ENCODE data around the gene VGLL3. TPM values are rescaled to one million over a fixed set of nuclear protein-coding genes. Genes with fewer than 3 reads are reported as not detected.
"Not testable (repeated sequence)": the region's sequence is repeated elsewhere in the genome, so short reads cannot be mapped to it uniquely, and the experiment has no call there.

VGLL3 gene
- total RNA-seq, 2 donors from 2014 or later = 0.14 TPM; not detected in 1

DNA sequence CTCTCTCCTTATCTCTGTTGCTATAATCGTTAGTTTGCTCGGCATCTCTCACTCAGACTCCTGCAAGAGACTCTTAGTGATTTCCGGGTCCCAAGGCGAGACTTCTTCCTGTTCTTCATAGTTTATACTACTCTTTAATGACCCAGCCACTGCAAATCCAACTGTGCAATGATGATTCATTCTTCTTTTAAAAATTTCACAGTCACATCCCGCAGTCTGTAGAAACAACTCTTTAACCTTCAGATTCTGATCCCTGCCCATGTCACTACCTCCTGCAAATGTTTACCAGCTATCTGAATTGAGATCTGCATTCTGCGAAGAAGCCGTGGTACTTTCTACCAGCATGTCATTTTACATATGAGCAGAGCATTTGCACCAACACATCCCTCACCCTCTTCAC is 2.8 kb upstream of the VGLL3 start:
- Mint-ChIP-seq H3K36me3 (peaks cover 0 to 6% of the 10 kb centered on the region in 2 donors), H3K9me3 (peaks cover 5 to 7% of the 10 kb centered on the region in 2 donors), H3K27ac (no peak overlapping the region)
- DNase-seq (ENCODE audit: low spot score in 2 of 2) = no peak
- no peak for ATAC-seq

DNA sequence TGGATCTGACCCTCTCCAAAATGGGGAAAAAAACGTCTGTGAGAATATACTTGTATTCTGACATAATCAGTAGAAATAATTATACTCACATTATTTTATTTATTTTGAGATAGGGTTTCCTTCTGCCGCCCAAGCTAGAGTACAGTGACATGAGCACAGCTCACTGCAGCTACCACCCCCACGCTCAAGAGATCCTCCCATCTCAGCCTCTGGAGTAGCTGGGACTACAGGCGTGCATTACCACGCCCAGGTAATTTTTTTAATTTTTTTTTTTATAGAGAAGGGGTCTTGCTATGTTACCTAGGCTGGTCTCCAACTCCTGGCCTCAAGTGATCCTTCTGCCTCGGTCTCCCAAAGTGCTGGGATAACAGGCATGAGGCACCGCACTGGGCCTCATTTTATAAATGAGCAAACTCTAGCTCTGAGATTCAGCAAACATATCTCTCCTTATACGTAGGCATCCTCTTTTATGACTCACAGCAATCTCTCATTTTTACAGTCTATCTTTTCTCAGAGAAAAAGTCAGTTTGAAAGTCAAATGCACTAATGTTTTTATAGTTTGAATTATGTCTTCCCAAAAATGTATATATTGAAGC is 989 bp upstream of the VGLL3 start:
- H3K36me3 Mint-ChIP-seq = peaks cover 0 to 6% of the 10 kb centered on the region in 2 donors
- H3K9me3 Mint-ChIP-seq = peaks cover 5 to 7% of the 10 kb centered on the region in 2 donors
- DNase-seq (ENCODE audit: low spot score in 2 of 2) = no peak
- no peak overlapping the region for H3K27ac Mint-ChIP-seq
- ATAC-seq = no peak

DNA sequence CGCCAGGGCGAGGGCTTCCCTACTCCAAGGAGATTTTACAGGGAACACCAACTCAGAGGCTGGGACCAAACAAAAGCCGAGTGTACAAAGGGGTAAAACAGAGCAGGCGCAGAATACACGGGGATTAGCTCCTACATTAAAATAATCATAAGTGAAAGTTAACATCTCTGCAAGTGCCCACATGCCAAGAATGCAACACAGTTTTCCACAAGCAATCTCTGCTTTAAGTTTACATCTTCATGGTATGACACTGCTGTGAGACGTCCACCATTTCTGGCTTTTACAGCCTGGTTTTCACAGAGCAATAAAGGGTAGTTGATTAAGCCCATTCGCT is 500 bp upstream of the VGLL3 start:
- Mint-ChIP-seq H3K9me3 (peaks cover 3 to 7% of the 10 kb centered on the region in 2 donors), H3K27ac (no peak overlapping the region), H3K36me3 (peaks cover 0 to 6% of the 10 kb centered on the region in 2 donors)
- no peak for DNase-seq (ENCODE audit: low spot score in 2 of 2)
- ATAC-seq = no peak

DNA sequence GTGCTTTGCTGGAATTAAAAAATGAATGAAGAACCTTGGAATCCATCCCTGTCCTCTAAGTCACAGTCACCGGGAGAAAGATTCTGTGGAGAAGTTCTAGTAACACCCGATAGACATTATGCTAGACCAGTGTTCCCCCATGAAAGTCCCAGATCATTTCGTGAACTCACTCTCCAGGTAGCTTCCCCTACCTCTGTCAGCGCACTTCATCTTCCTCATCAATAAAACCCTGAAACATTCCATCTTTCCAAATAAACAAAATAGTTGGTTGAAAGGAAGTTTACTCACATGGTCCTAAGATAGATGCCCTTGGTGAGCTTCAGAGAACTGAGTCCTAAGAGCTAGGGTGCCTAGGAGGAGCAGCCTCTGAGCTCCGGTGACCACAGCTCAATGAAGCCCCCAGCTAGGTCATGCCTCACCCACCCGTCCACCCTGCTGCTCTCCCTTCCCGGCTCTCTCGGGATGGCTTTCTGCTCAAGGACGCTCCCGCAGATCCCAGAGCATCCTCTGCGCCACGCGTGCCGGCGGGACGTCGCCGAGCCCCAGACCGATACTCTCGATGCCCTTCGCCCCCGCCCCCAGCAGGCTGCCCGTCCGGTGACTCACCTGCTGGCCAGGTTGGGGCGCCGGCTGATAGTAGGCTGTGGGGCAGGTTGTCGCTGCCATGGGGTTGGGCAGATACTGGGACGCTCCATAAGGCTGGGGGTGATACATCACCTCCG is 776 bp downstream of the VGLL3 start:
- H3K9me3 Mint-ChIP-seq = peaks cover 0 to 7% of the 10 kb centered on the region in 2 donors
- H3K36me3 Mint-ChIP-seq = peaks cover 0 to 6% of the 10 kb centered on the region in 2 donors
- H3K27ac Mint-ChIP-seq = no peak overlapping the region
- ATAC-seq (peak in 1 of 2 donors; percentile 47), DNase-seq (ENCODE audit: low spot score in 2 of 2) (no peak)

DNA sequence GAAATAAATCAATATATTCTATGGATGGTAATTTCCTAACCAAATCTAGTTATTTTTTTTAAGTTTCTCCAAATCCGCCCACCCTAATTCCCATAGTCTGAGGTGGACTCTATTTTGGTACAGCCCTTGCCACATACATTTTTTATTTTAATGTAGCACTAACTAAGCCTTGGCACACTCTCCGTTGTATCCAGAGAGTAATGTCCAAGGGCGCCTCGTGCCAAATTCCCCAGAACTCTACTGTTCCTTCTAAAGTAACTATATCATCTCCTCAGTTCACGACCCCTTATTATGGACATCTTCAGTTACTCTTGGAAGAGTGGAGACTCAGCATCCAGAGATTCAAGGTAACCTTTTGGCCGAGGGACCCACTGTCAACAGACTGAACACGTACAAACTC is 1.3 kb downstream of the VGLL3 start:
- ATAC-seq (no peak), DNase-seq (ENCODE audit: low spot score in 2 of 2) (no peak)
- Mint-ChIP-seq H3K36me3 (peaks cover 0 to 6% of the 10 kb centered on the region in 2 donors), H3K9me3 (peaks cover 0 to 7% of the 10 kb centered on the region in 2 donors), H3K27ac (no peak overlapping the region)

DNA sequence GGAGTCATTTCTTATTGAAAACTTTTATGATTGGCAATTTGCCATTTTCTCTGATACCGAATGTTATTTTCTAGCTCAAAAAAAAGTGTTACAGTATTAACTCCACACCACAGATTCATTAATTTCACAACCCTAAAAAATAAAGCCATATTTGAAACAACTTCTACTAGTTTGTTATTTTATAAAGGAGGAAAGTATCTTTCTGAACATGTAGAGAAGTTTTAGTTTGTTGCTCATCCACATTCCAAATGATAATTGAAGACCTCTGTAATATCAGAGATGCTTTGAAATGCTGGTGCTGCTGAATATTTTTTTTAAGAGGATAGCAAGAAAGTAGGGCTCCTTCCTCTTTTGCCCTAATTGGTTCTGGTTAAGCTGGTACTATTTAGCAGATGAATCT is 1.9 kb downstream of the VGLL3 start:
- Mint-ChIP-seq H3K27ac (no peak overlapping the region), H3K36me3 (peaks cover 0 to 6% of the 10 kb centered on the region in 2 donors), H3K9me3 (peaks cover 0 to 6% of the 10 kb centered on the region in 2 donors)
- DNase-seq (ENCODE audit: low spot score in 2 of 2) = no peak
- ATAC-seq = no peak

DNA sequence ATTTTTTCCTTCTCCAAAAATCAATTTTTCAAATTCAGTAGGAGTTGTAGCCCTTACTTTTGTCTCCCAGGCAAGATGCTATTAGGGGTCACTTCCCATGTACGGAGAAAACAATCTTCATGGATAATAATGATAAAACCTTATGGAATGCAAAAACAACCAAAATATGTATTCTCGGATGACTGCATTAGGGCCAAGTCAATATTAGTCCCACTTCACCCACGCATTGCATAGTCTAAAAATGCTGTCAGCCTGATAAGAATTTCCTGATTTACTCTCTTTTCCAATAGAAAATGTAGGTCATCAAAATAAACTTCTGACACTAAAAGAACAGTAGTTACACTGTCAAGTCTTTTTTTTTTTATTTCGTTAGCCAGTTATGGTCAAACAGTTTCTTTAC is 2.7 kb downstream of the VGLL3 start:
- no peak for DNase-seq (ENCODE audit: low spot score in 2 of 2)

DNA sequence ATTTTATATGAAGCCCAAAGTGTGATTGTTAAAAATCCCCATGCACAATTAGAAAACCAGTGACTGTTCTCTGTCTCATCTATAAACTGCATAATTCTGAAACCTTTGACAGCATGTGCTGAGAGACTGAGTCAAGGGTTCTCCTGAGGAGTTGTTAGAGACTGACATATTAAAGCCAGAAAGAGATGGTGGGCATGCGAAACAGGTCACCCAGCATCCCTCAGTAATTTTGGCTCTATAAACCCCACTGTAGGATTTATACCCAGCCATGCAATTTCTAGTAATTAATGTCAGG is 3.6 kb downstream of the VGLL3 start:
- ATAC-seq = no peak
- no peak overlapping the region for H3K27ac Mint-ChIP-seq

More for the DNA sequence above, 2.7 kb downstream of the VGLL3 start:
- Mint-ChIP-seq H3K9me3 (no peaks in the 10 kb centered on the region), H3K27ac (no peak overlapping the region), H3K36me3 (peaks cover 0 to 6% of the 10 kb centered on the region in 2 donors)
- no peak for ATAC-seq

DNA sequence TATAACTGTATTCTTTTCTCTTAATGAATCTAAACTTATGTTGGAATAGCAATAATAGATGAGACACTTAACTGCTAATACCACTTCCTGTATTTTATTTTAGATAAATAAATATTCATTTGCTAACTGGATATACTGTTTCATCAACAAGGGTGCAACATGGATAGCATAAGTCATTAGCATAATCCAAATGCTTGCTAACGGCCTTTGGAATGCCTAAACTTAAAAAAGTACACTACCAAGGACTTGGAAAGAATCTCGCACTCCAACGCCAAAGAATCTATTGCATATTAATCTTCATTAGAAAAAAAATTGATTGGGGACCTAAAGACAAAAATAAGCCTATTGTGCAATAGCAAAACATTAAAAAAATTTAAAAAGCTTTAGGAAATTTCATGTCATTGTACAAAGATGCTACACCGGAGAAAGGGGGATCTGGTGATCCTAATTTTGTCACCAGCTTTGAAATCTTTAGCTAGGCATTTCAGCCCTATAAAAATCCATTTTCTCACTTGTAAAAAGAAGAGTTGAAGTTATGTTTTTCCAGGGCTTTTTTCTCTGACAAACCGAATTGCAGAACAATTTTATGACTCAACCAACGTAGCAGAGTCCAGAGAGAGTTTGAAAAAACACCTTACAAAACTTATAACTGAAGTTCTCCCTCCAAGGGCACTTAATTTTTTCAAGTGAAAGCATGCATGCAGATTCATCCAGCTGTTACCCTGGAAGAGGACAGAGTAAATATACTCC is 4.1 kb downstream of the VGLL3 start:
- Mint-ChIP-seq H3K9me3 (no peaks in the 10 kb centered on the region), H3K36me3 (peaks cover 0 to 6% of the 10 kb centered on the region in 2 donors), H3K27ac (no peak overlapping the region)
- DNase-seq (ENCODE audit: low spot score in 2 of 2) = no peak
- no peak for ATAC-seq

More for the DNA sequence above, 3.6 kb downstream of the VGLL3 start:
- peaks cover 0 to 6% of the 10 kb centered on the region in 2 donors for H3K36me3 Mint-ChIP-seq
- H3K9me3 Mint-ChIP-seq = no peaks in the 10 kb centered on the region
- DNase-seq (ENCODE audit: low spot score in 2 of 2) = no peak

DNA sequence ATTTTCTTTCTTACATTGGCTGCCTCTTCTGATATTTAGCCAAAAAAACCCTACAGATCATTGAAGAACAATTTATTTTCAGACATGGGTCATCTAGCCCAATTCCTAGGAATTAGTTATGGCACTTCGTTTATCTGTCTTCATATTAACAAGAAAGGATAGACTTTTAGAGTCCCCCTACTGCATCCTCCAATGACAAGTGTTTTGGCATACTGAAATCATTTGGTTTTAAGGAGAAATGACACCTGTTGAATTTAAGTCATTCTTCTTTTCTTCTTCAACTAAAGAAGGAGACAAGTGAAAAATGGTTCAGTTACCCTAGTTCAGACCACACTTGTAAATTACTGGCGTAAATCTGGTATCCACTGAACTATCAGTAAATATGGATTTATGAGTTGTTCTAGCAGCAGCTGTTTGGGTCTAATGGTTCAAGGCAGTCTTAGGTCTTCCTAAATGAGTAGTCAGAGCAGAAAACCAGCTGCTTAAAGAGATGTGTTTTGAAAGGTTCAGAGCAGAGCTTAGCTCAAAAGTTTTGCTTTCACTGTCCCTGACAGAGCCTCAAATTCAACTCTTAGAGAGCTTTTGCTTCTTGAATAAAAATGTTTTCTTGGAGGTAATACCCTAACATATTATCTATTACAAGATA is 5.6 kb downstream of the VGLL3 start:
- no peak for DNase-seq (ENCODE audit: low spot score in 2 of 2)
- Mint-ChIP-seq H3K36me3 (peaks cover 0 to 6% of the 10 kb centered on the region in 2 donors), H3K27ac (no peak overlapping the region), H3K9me3 (no peaks in the 10 kb centered on the region)
- no peak for ATAC-seq

DNA sequence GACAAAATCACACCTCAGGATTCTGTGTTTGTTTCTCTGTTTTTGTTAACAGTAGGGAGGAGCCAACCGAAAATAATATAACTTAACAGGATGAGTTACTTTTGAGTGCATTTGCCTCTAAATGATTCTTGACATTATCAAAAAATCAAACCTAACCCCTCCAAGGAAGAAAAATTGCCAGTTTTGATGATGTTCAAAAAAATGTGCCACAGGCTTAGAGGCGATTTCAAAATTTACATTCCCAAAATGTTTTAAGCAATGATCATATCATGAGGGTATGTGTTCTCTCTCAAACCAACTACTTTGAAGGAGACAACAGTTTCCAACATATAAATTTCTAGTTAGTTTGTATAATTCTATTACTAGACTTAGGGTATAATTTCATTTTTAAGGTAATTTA is 6.7 kb downstream of the VGLL3 start:
- DNase-seq (ENCODE audit: low spot score in 2 of 2) (no peak), ATAC-seq (no peak)
- no peaks in the 10 kb centered on the region for H3K36me3 Mint-ChIP-seq
- H3K9me3 Mint-ChIP-seq = no peaks in the 10 kb centered on the region
- H3K27ac Mint-ChIP-seq = no peak overlapping the region

DNA sequence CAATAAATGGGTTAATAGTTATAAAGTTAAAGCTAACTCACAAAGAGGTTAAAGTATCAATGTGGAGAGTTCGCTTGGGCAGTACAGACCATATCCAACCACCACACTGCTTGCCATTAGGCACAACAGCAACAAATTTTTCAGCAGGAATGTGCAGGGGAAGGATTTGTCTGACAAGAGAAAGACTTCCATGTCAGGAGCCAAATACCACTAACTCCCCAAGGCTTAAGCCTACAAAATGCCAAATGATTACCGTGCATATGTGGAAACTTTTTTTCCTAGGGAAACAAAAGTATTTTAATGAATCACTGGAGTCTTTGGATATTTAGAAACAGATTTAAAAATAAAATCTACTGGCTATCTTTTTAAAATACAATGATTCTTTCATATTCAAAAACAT is 8.1 kb downstream of the VGLL3 start:
- H3K9me3 Mint-ChIP-seq = no peaks in the 10 kb centered on the region
- no peaks in the 10 kb centered on the region for H3K36me3 Mint-ChIP-seq
- ATAC-seq (no peak), DNase-seq (ENCODE audit: low spot score in 2 of 2) (no peak)
- H3K27ac Mint-ChIP-seq = no peak overlapping the region

DNA sequence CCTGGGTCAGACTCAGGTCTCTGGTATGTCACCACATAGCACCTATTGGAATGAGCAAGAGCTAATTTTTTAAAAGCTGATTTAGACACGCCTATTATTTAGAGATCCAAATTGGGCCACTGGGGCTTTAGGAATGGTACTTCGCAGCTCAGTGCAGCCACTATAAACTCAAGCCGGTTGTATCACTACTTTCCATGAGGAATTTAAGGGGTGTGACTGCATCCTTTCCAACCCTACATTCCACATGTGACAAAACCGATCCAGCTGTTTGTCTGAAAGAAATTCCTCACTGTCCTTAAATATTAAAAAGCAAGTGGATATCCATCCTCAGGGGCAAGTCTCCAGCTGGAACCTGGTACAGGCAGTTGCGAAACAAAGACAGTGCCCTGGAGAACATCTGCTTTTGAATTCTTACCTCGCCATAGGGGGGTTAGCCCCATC is 12.8 kb downstream of the VGLL3 start:
- H3K27ac Mint-ChIP-seq = no peak overlapping the region
- no peak for ATAC-seq
- H3K9me3 Mint-ChIP-seq = no peaks in the 10 kb centered on the region
- H3K36me3 Mint-ChIP-seq = no peaks in the 10 kb centered on the region
- DNase-seq (ENCODE audit: low spot score in 2 of 2) = no peak

DNA sequence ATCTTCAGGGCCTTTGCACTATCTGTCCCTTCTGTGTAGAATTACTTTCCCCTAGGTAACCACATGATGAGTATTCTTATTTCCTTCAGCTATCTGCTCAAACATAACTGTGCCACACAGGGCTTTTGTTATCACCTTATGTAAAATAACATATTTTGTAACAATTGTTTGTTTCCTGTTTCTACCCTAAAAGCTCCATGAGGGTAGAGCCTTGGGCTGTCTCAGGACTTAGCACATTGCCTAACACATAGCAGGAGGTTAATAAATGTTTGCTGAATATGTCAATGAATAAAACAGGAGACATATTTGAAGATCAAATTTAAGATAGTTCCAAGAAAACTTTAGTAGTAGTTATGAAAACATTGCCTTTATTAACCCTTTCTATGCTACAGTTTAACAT is 14.7 kb downstream of the VGLL3 start:
- H3K36me3 Mint-ChIP-seq = no peaks in the 10 kb centered on the region
- ATAC-seq = no peak
- no peak overlapping the region for H3K27ac Mint-ChIP-seq
- no peak for DNase-seq (ENCODE audit: low spot score in 2 of 2)
- H3K9me3 Mint-ChIP-seq = peaks cover 0 to 3% of the 10 kb centered on the region in 2 donors

DNA sequence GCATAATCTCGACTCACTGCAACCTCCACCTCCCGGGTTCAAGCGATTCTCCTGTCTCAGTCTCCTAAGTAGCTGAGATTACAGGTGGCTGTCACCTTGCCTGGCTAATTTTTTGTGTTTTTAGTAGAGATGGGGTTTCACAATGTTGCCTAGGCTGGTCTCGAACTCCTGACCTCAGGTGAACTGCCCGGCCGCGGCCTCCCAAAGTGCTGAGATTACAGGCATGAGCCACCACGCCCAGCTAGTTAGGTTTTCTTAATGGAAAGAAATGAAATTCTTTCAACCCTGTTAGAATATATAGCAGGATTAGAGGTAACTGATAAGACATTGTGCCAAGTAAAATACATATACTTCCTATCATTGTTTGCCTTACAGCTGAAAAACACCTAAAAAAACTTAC is 16.8 kb downstream of the VGLL3 start:
- not testable (repeated sequence) for ATAC-seq; DNase-seq (ENCODE audit: low spot score in 2 of 2); H3K9me3 Mint-ChIP-seq; H3K27ac Mint-ChIP-seq; H3K36me3 Mint-ChIP-seq

DNA sequence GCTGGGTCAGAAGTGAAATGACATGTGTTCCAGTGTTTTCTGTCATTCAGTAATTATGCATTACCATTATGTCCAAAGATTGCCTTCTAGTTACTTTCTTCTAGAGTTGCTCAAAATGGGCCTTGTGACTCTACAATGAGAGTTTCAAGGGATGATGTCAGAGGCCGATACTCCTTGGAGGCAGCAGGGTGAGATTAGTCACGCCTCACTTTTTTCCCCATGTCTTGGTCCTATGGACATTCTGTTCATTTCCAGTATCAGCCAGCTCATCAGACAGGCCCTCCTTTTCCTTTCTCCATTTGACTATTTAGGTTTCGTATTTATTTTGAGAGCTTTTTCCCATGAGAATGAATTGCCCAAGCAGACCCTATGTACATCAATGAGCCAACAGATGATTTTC is 17.5 kb downstream of the VGLL3 start:
- Mint-ChIP-seq H3K27ac (no peak overlapping the region), H3K36me3 (no peaks in the 10 kb centered on the region), H3K9me3 (peaks cover 0 to 3% of the 10 kb centered on the region in 2 donors)
- no peak for DNase-seq (ENCODE audit: low spot score in 2 of 2)
- peak in 1 of 2 donors; percentile 28 for ATAC-seq

DNA sequence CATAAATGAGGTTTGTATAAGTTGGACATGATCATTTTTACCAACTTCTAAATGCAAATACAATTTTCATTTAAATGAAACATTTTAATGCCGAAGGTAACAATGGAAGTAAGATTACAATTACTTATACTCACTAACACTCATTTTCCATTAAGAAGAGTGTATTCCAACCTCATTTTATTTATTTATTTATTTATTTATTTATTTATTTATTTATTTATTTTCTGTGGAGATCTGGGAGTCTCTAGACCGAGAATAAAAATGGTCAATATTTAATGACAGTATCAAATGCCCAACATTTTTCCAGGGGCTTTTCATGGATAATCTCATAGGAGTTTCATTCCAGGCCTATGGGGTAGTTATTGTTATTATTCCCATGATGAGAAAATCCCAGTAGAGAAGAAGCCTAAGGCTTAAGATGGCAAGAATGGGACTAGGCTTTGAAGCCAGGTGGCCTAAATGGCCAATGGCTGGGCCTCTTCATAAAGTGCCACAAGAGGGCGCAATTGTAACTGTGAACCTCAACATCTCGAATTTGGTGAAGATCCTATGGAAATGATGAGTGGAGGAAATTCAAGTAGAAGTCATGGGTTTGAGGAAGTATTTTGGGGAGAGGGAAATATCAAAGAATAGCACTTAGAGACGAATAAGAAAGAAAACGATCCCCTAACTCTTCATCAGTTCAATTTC is 21.3 kb downstream of the VGLL3 start:
- Mint-ChIP-seq H3K36me3 (no peaks in the 10 kb centered on the region), H3K9me3 (peaks cover 0 to 6% of the 10 kb centered on the region in 2 donors), H3K27ac (no peak overlapping the region)
- DNase-seq (ENCODE audit: low spot score in 2 of 2) (peak in 1 of 2 donors; percentile 24), ATAC-seq (no peak)
